Left hindlimb (tissue), 1 donor: ENCODE results near the gene NKX1-1.
A peak's percentile ranks its signal among the peaks of the same experiment; 100 is the strongest.

ENCODE experiments used
- DNase-seq: peaks from one replicate; pipeline ENCODE4 v3.0.0-alpha.2; 2018

NKX1-1 gene

DNA sequence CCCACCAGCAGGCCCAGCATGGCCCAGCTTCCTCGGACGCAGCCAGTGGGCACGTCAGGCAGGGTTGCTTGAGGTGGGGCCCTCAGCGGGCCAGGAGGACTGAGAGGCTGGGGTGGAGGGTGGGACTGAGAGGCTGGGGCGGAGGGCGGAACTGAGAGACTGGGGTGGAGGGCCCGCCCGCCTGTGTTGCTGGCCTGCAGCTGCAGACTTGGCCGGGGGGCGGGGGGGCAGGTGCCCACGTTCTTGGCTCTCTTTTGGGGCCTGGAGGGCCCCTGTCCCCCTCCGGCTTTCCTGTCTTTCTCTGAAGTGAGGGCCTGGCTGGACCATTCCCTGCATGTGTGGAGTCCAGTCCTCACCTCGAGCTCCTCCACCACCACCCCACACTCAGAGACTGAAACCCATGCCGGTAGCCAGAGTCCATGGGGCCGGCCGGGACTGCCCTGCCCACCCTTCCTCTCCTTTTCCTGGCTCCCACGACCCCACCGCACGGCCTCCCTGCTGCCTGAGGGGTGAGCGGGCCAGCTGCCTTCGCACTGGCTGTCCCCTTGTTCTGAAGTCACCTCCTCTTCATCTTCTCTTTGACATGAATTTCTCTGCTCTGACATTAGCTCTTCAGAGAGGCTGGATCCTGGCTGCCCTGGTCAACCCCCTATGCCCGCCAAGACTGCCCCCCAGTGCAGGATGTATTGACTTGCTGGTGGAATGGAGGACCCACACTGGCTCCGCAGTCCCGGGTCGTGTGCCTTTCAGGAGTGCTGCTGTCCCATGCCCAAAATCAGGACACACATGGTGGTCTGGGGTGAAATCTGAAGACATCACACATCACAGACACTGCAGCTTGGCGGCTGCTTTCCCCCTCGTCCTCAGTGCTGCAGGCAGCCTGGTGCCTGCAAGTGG, 10.1 kb upstream of the NKX1-1 start:
- DNase-seq, result peak; percentile 3

DNA sequence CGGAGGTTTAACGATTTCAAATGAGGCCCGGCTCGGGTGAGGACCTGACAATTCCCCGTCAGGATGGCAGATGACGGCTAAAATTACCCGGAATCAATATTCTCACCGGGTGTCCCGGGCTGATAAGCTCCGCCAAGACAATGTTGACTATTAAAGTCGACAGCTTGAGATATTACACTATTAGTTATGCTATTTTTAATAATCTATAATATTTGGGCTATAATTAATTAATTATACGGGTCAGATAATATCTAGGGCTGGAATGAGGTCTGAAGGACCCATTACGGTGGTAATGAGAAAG, 9.4 kb upstream of the NKX1-1 start:
- DNase-seq, result no peak

DNA sequence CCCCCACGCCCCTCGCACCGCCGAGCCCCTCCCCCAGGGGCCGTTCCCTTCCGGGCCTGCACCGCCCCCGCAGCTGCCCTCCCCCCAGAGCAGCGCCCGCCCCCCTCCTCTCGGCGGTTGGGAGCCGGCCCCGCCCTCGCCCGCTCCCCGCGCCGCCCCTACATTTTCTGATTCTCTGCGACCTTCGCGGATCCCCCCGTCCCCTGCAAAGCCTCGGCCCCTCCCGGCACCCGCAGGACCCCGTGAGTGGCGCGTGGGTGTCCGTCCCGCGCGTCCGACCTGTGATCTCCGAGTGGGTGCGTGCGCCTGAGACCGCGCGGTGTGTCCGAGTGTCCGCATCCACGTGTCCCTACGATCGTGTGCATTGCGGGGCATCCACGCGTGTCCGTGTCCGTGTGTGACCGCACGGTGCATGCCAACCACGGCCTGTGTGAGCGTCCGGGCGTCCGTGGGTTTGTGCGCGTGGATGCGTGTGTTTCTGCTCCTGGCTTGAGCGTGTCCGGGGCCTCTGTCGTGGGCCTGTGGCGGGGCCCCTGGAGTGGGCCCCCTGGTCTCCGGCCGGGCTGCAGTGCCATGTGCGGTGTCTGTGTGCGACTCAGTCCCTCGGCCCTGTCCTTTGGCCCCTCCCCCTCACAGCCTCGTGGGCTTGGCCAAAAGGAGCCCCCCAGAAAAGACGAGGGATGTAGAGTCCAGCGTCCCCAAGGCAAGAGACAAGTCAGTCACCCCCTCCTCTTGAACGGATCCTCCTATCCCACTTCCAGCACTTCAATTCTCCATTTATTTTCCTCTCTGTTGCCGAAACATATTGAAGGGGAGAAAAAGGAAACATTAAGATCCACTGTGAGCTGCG, 8.8 kb upstream of the NKX1-1 start:
- no peak for DNase-seq

- DNase-seq, result no peak
Measured at GRCh38 chr4:1413687-1414479, 7.6 kb upstream of the NKX1-1 start.

GRCh38 chr4:1413204-1413663, 7.0 kb upstream of the NKX1-1 start:
- DNase-seq, result no peak

DNA sequence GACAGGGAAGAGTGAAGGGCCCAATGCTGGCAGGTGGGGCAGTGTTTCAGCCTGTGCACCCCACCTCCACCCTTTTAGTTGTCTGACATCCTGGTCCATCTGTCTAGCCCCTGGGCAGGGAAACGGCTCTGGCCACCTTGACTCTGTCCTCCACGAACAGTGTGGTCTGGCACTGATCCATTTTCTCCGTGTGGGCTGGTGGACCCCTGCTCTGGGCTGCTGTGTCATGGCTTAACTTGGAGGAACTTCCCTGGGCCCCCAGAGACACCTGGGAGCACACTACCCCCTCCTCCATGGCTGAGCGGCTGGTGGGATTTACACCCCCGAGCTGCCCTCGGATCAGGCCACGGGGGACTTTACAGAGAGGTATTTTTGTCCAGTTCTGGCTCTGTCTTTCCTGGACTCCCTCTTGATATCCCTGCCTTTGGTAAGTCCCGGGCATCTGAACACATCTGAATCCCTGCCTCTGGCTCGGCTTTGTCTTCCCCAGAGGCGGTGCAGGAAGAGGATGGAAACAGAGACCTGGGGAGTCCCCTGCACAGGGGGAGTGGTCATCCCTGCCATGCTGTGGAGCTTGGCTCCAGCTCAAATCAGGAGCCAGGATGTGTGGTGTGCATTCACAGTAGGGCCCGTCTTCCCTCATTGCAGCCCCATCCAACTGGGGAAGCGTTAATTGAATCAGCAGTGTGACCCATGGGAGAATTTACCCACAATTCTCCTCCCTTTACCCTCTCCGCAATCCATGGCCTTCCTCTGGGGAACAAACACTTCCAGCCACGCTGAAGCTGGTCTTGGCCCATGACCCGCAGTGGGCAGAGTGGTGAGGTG, 6.3 kb upstream of the NKX1-1 start:
- DNase-seq, result no peak

DNA sequence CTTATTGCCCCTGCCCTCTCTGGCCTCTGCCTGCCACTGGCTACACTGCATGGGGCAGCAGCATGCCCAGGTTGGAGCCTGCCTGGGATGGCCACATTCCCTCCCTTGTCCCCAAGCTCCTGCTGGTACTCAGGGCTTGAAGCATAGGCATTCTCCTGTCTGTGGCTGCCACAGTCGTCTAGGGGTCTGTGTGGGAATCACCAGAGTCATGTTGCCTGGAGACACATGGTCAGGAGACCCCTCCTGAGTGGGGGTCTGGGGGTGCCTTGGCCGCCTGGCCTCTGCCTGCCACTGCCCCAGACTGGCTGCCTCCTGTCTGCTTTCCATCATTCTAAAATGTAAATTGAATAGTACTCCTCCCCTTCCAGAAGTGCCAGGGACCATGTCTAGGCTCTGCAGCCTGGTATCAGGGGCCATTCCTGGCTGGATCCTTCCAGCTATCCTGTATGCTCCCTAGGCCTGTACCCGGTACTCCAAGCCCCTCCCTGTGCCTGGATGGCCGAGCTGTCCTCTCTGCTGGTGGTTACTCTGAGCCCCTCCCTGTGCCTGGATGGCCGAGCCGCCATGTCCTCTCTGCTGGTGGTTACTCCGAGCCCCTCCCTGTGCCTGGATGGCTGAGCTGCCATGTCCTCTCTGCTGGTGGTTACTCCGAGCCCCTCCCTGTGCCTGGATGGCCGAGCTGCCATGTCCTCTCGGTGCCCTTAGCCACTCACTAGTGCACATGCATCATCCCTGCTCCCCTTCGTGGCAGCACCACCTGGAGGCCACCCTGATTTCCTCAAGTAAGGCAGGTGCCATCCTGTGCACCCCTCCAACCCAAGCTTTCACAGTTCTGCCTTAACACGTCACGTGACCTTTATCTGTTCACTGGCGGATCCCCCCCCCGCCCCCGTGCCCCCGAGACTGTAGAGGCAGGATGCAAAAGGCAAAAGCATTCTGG, 5.5 kb upstream of the NKX1-1 start:
- DNase-seq, result peak; percentile 15

- DNase-seq, result peak; percentile 82
Measured at GRCh38 chr4:1410491-1411325, 4.5 kb upstream of the NKX1-1 start.

- DNase-seq, result no peak
Measured at GRCh38 chr4:1409491-1410425, 3.5 kb upstream of the NKX1-1 start.

- no peak for DNase-seq
Measured at GRCh38 chr4:1409079-1409478, 2.8 kb upstream of the NKX1-1 start.

DNA sequence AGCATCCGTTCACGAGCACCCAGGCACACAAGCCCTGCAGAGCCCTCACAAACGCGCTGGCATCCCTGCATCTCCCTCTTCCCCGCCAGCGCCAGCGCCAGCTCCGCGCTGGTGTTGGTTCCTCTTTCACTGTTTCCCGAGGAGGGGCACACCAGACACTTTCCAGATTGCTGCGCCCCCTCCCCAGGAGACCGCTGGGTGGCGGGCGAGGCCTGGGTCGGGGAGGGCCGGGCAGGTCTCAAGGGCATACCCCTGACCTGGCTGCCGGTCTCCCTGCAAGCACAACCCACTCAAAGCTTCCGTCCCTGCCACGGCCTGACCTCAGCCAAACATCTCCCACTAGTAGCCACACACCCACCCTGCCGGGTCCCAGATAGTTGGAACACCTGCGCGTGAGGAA, 2.2 kb upstream of the NKX1-1 start:
- no peak for DNase-seq

- no peak for DNase-seq
Measured at GRCh38 chr4:1407657-1408333, 1.6 kb upstream of the NKX1-1 start.

GRCh38 chr4:1406981-1407656, 877 bp upstream of the NKX1-1 start:
- peak; percentile 34 for DNase-seq

DNA sequence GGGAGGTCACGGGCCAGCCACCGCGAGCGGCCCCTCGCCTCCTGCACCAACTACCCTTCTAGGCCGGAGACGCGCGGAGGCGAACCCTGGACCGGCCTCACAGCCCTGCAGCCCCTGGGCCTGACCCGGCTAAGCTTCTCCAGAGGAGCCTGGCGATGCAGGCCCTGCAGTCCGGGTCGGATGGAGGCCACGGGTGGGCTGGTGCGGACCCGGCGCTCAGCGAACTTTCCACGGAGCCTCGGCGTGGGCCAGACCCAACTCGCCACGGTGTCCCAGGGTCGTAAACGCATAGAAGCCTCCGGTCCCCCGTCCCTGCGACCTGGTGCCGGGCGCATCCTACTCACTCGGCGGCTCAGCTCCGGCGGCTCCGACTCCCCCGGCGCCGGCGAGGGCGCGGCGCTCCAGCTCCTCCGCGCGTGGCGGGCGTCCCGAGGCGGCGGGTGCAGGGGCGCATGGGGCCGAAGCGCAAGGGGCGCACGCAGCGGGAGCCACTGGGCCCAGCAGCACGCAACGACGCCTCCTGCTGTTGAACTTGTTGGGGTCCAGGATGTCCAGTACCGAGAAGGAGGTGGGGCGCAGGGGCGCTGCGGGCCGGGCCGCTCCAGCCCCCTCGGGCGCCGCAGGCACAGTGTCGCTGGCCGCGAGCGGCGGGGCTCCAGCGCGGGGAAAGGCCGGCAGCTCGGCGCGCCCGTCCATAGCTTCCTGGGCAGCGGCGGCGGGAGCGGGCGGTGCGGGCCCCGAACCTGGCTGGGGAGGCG, 427 bp downstream of the NKX1-1 start:
- peak; percentile 24 for DNase-seq

DNA sequence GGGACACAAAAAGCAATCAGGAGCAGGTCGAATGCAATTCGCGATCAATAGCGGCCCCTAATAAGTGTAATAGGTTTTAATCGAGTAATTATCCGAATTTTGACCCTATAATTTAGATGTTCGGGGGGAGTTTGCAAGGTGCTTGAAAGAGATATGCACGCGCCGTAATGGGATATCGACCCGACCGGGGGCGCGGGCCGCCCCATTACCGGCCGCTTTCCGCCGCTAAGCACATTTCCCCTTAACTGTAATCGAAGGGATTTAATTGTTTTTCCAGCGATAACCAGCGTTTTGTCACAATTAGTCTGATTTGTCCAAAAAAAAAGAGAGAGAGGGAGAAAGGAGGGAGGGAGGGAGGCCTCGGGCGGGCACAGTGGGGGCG, 997 bp downstream of the NKX1-1 start:
- DNase-seq, result no peak

DNA sequence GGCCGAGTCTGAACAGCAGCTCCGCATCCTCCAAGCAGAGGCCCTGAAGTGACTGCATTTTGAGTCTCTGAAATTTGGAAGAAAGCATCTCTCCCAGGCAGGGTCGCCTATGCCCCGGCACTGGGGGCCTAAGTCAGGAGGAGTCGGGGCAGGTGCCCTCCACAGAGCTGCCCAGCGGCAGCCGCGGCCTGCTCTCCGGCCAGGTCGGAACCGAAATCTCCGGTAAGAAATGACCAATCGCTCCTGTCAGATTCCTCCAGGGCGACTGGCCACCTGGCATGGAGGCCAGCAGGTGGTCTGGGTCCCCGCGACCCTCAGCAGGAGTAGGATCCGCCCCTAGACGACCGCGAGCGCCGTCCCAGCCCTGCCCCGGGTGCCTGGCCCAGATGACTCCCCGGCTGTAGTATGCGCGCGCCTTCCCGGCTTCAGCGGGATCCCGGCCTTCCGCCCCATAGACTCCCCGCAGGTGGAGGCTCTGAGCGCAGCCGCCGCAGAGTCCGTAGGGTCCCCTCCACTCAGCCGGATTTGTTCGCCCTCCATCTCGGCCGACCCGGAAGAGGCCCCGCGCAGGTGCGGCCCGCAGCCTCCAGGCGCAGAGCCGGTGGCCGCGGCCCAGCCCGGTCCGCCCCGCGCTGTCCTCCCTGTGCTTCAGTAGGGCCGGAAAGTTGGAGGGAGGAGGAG, 1.5 kb downstream of the NKX1-1 start:
- no peak for DNase-seq
